HG02763 (cell line): Measurements from ENCODE around the gene ADGRG3.
"Not testable (repeated sequence)": the region's sequence is repeated elsewhere in the genome, so short reads cannot be mapped to it uniquely, and the experiment has no call there.

ENCODE experiments used
- ATAC-seq: cut with Tn5 transposase; IDR thresholded peaks from one replicate; pipeline ENCODE4 v1.9.1; 2021; ENCODE audit warnings: mild to moderate bottlenecking, moderate library complexity; ENCODE audit not compliant: unreplicated experiment

The ADGRG3 gene

GRCh38 chr16:57712569-57712968 is 44.5 kb downstream of the ADGRG3 start:
- ATAC-seq: not testable (repeated sequence)

GRCh38 chr16:57713596-57713995 is 45.5 kb downstream of the ADGRG3 start:
- ATAC-seq: no peak

GRCh38 chr16:57714047-57714446 is 45.9 kb downstream of the ADGRG3 start:
- ATAC-seq: no peak

GRCh38 chr16:57720142-57720575 is 52.1 kb downstream of the ADGRG3 start:
- no peak for ATAC-seq

- no peak for ATAC-seq
Measured at GRCh38 chr16:57721356-57722209, 53.5 kb downstream of the ADGRG3 start.

- ATAC-seq: no peak
Measured at GRCh38 chr16:57722210-57722499, 54.0 kb downstream of the ADGRG3 start.

- ATAC-seq: no peak
Measured at GRCh38 chr16:57722651-57723050, 54.5 kb downstream of the ADGRG3 start.

- ATAC-seq: no peak
Measured at GRCh38 chr16:57723170-57723569, 55.1 kb downstream of the ADGRG3 start.

GRCh38 chr16:57724531-57724930 is 56.4 kb downstream of the ADGRG3 start:
- no peak for ATAC-seq

- ATAC-seq: no peak
Measured at GRCh38 chr16:57725151-57725550, 57.0 kb downstream of the ADGRG3 start.

- no peak for ATAC-seq
Measured at GRCh38 chr16:57725554-57725953, 57.4 kb downstream of the ADGRG3 start.

- no peak for ATAC-seq
Measured at GRCh38 chr16:57725976-57726375, 57.9 kb downstream of the ADGRG3 start.

- ATAC-seq: no peak
Measured at GRCh38 chr16:57726433-57726947, 58.4 kb downstream of the ADGRG3 start.

GRCh38 chr16:57727610-57728009 is 59.5 kb downstream of the ADGRG3 start:
- no peak for ATAC-seq

GRCh38 chr16:57728336-57729181 is 60.5 kb downstream of the ADGRG3 start:
- ATAC-seq: no peak

GRCh38 chr16:57729182-57729484 is 61.0 kb downstream of the ADGRG3 start:
- ATAC-seq: no peak

- ATAC-seq: not testable (repeated sequence)
Measured at GRCh38 chr16:57729852-57730251, 61.7 kb downstream of the ADGRG3 start.

- no peak for ATAC-seq
Measured at GRCh38 chr16:57730771-57731730, 62.9 kb downstream of the ADGRG3 start.

GRCh38 chr16:57732037-57732436 is 63.9 kb downstream of the ADGRG3 start:
- no peak for ATAC-seq

- ATAC-seq: no peak
Measured at GRCh38 chr16:57732714-57733113, 64.6 kb downstream of the ADGRG3 start.
